GM12801 (cell line): Measurements from ENCODE around the gene MAMDC2.

ENCODE experiments used
- TF ChIP-seq, protein P1 (sequence below): IDR thresholded peaks from one replicate; pipeline ENCODE4 v1.5.1; 2011; ENCODE audit warnings: control low read depth; ENCODE audit not compliant: insufficient read length; ENCODE audit errors: extremely low read depth

MAMDC2 gene, protein sequence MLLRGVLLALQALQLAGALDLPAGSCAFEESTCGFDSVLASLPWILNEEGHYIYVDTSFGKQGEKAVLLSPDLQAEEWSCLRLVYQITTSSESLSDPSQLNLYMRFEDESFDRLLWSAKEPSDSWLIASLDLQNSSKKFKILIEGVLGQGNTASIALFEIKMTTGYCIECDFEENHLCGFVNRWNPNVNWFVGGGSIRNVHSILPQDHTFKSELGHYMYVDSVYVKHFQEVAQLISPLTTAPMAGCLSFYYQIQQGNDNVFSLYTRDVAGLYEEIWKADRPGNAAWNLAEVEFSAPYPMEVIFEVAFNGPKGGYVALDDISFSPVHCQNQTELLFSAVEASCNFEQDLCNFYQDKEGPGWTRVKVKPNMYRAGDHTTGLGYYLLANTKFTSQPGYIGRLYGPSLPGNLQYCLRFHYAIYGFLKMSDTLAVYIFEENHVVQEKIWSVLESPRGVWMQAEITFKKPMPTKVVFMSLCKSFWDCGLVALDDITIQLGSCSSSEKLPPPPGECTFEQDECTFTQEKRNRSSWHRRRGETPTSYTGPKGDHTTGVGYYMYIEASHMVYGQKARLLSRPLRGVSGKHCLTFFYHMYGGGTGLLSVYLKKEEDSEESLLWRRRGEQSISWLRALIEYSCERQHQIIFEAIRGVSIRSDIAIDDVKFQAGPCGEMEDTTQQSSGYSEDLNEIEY

DNA sequence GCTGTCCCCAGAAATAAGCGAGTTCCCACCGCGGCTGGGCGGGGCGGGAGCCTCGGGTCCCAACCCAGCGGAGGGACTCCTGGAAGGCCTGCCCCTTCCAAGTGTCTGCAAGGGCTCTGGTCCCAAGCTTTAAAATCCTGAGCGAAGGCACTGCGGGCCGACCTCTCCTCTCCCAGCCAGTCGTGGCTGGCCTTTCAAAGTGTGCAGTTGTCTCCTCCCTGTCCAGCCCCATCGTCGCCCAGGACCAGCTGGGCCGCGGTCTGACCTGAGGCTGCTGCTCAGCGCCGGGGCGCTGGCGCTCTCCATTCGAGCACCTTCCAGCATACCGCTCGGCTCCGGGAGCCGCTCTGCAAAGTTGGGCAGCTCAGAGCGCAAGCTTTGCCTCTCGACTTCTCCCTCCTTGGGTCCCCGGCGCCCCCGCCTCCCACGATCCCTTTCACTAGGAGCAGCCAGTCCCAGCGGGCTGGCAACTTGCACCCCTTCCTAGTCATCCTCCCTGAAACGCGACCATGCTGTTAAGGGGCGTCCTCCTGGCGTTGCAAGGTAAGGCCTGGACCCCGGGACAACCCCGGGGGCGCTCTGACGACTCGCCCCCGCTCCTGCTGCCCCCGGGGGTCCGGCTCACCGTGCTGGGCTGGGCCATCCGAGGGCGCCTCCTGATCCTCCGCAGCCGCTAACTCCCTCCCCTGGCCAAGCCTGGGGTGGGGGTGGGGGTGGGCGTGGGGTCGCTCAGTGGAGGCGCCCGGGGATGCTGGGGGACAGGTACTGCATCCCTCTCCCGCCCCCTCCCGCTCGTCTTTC is at the start of gene MAMDC2:
TSS of gene MAMDC2 (plus strand) at position 160 of the 801 bp plus-strand sequence. CDS start at position 510, 350 bp downstream.
- TF ChIP-seq, protein P1, sequence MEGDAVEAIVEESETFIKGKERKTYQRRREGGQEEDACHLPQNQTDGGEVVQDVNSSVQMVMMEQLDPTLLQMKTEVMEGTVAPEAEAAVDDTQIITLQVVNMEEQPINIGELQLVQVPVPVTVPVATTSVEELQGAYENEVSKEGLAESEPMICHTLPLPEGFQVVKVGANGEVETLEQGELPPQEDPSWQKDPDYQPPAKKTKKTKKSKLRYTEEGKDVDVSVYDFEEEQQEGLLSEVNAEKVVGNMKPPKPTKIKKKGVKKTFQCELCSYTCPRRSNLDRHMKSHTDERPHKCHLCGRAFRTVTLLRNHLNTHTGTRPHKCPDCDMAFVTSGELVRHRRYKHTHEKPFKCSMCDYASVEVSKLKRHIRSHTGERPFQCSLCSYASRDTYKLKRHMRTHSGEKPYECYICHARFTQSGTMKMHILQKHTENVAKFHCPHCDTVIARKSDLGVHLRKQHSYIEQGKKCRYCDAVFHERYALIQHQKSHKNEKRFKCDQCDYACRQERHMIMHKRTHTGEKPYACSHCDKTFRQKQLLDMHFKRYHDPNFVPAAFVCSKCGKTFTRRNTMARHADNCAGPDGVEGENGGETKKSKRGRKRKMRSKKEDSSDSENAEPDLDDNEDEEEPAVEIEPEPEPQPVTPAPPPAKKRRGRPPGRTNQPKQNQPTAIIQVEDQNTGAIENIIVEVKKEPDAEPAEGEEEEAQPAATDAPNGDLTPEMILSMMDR, result no peak

DNA sequence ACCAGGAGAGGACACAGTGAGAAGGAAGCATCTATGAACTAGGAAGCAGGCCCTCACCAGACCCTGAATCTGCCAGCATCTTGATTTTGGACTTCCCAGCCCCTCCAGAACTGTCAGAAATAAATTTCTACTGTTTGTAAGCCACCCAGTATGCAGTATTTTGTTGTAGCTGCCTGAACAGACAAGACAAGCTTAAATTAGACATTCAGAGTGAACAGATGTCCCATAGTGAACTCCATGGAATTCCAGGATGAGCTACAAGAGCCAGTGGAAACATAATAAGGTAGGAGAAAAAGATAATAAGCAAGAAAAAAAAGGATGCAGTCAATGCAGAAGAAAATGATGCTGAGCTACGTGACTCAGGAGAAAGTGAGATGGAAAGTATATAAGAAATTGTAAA is 47.8 kb upstream of the MAMDC2 start:
- TF ChIP-seq, protein P1, result no peak

DNA sequence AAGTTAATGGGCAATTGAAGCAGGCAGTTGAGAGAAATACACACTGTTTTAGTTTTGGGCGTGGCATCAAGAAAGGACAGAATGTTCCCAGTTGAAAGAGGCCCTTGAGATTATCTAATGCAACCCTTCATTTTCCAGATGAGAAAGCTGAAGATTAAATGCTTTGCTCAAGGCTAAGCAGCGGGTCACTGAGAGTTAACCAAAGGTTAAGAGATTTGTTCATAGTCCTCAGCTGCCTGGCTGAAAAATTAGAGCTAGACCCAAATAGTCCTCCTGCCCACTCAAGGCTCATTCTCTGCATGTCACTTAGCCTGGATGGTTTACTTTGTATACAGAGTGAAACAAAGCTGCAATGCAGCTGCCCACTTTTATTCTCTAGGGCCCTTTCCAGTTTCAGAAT is 46.7 kb upstream of the MAMDC2 start:
- TF ChIP-seq, protein P1, result no peak

DNA sequence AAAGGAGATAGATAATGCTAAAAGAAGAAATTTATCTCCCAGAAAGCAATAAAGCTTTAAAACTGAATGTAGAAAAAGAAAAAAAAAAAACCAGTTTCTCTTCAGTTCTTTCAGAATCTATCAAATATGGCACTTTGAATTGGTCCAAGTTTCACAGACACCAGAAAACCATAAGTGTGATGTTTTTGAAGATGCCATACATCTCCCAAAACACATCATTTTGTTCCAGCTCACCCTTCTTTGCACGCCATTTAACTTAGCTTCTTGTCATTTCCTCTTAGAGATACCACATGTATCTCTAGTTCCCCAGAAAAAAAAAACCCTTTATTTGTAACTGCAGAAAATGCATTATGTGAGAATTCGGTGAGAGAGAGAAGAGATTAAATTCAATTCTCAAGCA is 46.1 kb upstream of the MAMDC2 start:
- TF ChIP-seq, protein P1, result no peak

DNA sequence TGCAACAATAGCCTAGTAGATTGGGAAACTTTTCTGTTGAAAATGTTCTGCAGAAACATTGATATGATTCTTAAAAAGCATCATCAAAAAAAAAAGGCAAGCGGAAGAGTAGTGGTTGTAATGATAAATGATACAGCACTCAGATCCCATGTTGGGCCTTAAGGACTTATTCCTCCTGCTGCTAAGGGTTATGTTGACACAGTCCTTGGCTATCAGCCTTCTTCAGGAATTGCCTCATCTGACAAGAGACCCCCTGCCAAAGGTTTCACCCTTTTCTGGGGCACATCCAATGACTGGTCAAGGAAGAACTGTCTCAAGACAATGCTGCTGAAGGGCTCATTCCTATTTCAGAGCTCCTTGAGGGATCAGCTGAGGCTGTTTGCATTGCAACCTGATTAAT is 44.3 kb upstream of the MAMDC2 start:
- TF ChIP-seq, protein P1, result no peak

DNA sequence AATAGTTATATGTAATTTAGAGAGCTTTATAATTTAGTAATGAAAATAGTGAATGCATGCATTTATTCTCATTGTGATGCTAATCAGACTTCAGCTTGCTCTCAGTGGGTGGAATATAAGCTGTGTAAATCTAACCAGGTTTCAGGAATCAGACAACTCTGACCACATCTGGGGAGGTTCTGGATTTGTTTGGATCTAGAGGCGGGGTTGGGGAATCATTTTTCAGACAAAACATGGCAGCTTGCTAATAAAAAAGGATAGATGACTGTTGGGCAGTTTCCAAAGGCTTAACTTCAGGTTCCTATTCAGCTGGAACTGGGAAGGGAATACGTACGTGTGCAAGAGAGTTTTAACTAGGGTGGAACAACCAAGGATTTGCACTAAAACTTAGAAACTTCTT is 43.2 kb upstream of the MAMDC2 start:
- TF ChIP-seq, protein P1, result no peak
